ENCODE results near the gene MSI2. TPM values are rescaled to one million over a fixed set of nuclear protein-coding genes. Genes with fewer than 3 reads are reported as not detected.

Gene MSI2
- total and polyA plus RNA-seq, 9 of the 15 experiments (the other 6 are each of a cell fraction or from before 2014, with no cell fraction given) = 4.6 to 61.8 (median 42.4) TPM

DNA sequence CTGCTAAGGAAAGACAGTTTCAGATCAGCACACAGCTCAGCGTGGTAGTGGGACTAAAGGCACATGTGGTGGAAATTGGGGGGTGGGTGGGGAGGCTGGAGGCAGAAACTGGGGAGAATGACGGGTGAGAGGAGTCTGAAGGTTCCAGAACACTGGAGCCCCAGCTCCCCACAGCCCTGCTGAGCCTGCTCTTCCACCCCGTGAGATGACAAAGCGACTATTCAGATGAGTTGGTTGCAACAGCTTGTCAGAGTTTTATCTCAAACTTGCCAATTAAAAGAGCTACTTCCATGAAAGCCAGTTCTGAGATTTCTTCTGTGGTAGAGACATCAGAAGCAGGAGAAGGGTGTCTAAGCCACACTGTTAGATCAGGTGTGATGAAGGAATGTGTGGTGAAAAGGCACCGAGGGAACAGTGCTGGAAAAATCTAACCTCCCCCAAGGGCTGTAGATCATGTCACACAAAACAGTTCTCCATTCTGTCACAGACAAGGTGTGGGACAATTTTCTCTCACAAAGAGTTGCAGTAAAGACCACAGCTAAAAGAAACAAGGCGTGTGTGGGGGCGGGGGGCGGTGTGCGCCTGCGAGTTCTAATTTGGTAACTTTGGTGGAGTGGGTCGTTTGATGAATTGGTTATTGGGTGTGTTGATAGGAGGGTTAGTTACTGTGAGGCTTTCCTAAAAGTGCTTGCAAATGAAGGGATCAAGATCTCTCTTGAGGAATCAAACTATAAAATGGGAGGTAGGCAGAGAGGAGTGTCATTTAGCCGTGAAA, 449.8 kb downstream of the MSI2 start:
- Histone ChIP-seq H3K79me2 (ENCODE audit: control insufficient read depth, insufficient read depth, low read length) (no peaks in the 10 kb centered on the region), H3K27ac (ENCODE audit: extremely low read depth, low read depth, low read length) (no peak overlapping the region), H4K20me1 (replicated peaks; ENCODE audit: control insufficient read depth, insufficient read depth, low read length) (no peaks in the 10 kb centered on the region), H3K9me1 (ENCODE audit: control insufficient read depth, insufficient read depth, low read length) (no peaks in the 10 kb centered on the region), H3K4me1 (replicated peaks in 1 of 2; ENCODE audit: control insufficient read depth in 2 of 2, insufficient read depth in 2 of 2, low read length in 2 of 2) (no peaks in the 10 kb centered on the region), H3K9ac (ENCODE audit: insufficient read depth in 1 of 2, low read depth in 2 of 2, low read length in 2 of 2) (no peak overlapping the region), H3K36me3 (ENCODE audit: control insufficient read depth, insufficient read depth, low read length) (no peaks in the 10 kb centered on the region), H3K27me3 (ENCODE audit: control insufficient read depth in 2 of 2, insufficient read depth in 2 of 2, low read length in 2 of 2) (peaks cover 37 to 50% of the 10 kb centered on the region in 2 experiments; a peak in 4 of 5 replicates), H3K4me3 (no peak overlapping the region), H2AFZ (ENCODE audit: low read depth, low read length) (no peak overlapping the region), H3K4me2 (ENCODE audit: insufficient read depth, low read length) (no peak overlapping the region), H3K9me3 (replicated peaks; ENCODE audit: control insufficient read depth, insufficient read depth, low read depth, low read length) (no peaks in the 10 kb centered on the region)
- WGBS (ENCODE audit: insufficient coverage, low coverage, missing lambda C conversion rate) = 0% methylated on average over 12 of the region's 12 CpGs
- ATAC-seq (no peak), DNase-seq (ENCODE audit: extremely low read depth in 1 of 4, low spot score in 3 of 4) (no peak), FAIRE-seq (peak; percentile 49)
- intact Hi-C loops (cut with micrococcal nuclease) = no loop called here
- ChIA-PET POLR2A (no interaction called here), CTCF (ENCODE audit: low intra/inter-chr PET ratio) (no interaction called here)
- no TSS peak for BruUV-seq (replicated peaks)
- TF ChIP-seq, protein P1, sequence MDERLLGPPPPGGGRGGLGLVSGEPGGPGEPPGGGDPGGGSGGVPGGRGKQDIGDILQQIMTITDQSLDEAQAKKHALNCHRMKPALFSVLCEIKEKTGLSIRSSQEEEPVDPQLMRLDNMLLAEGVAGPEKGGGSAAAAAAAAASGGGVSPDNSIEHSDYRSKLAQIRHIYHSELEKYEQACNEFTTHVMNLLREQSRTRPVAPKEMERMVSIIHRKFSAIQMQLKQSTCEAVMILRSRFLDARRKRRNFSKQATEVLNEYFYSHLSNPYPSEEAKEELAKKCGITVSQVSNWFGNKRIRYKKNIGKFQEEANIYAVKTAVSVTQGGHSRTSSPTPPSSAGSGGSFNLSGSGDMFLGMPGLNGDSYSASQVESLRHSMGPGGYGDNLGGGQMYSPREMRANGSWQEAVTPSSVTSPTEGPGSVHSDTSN (CRISPR knock-in tag; IDR thresholded peaks at IDR 0.05; ENCODE audit: low read depth) = no peak
- TF ChIP-seq, protein P1 (tag; conservative IDR thresholded peaks at IDR 0.05; ENCODE audit: low read depth) = peak; percentile 66
- TF ChIP-seq, protein P2, sequence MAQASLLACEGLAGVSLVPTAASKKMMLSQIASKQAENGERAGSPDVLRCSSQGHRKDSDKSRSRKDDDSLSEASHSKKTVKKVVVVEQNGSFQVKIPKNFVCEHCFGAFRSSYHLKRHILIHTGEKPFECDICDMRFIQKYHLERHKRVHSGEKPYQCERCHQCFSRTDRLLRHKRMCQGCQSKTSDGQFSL (CRISPR knock-in tag; IDR thresholded peaks at IDR 0.05) = no peak
- TF ChIP-seq, protein P2 (tag; IDR thresholded peaks at IDR 0.05) = no peak
- peak; percentile 30 for TF ChIP-seq MEIS2 (IDR thresholded peaks at IDR 0.05; ENCODE audit: partially characterized antibody)
- in situ Hi-C loops (cut with MboI) = no loop called here

Data from K562 (cell line).